ENCODE data around the gene STARD10.

- TF ChIP-seq CTCF (IDR thresholded peaks at IDR 0.05; ENCODE audit: control extremely low read depth in 1 of 3, insufficient read depth in 1 of 3, low read depth in 1 of 3, low read length in 3 of 3): no peak
- no peak for TF ChIP-seq YY1 (IDR thresholded peaks at IDR 0.05; ENCODE audit: low read depth, low read length)
- no peak for TF ChIP-seq POLR2A (IDR thresholded peaks at IDR 0.05; ENCODE audit: control extremely low read depth in 1 of 2, low read depth in 2 of 2, low read length in 2 of 2)
- TF ChIP-seq GABPA (IDR thresholded peaks at IDR 0.05; ENCODE audit: borderline replicate concordance, insufficient read depth, low read length): no peak
- TF ChIP-seq SIN3A (conservative IDR thresholded peaks at IDR 0.05 in 1 of 2, IDR thresholded peaks at IDR 0.05 in 1 of 2; ENCODE audit: low read depth in 1 of 2, low read length in 2 of 2): no peak
- TF ChIP-seq HDAC2 (IDR thresholded peaks at IDR 0.05; ENCODE audit: borderline replicate concordance in 1 of 2, low read depth in 2 of 2, low read length in 2 of 2): no peak
- TF ChIP-seq JUN (IDR thresholded peaks at IDR 0.05; ENCODE audit: low read depth, low read length): no peak
- TF ChIP-seq SIX5 (IDR thresholded peaks at IDR 0.05; ENCODE audit: low read depth, low read length): no peak
- no peak for TF ChIP-seq RAD21 (IDR thresholded peaks at IDR 0.05 in 1 of 2, conservative IDR thresholded peaks at IDR 0.05 in 1 of 2; ENCODE audit: low read depth in 2 of 2, low read length in 2 of 2)
- no peak for TF ChIP-seq EZH2 (IDR thresholded peaks at IDR 0.05; ENCODE audit: low read depth, low read length, severe bottlenecking)
- no peak for TF ChIP-seq NRF1 (IDR thresholded peaks at IDR 0.05; ENCODE audit: low read depth, low read length)
Observed at GRCh38 chr11:72716788-72717435, 76.9 kb downstream of the STARD10 start.

All from H1 (cell line).